Measurements from ENCODE around the gene CMKLR1.

CMKLR1 gene

DNA sequence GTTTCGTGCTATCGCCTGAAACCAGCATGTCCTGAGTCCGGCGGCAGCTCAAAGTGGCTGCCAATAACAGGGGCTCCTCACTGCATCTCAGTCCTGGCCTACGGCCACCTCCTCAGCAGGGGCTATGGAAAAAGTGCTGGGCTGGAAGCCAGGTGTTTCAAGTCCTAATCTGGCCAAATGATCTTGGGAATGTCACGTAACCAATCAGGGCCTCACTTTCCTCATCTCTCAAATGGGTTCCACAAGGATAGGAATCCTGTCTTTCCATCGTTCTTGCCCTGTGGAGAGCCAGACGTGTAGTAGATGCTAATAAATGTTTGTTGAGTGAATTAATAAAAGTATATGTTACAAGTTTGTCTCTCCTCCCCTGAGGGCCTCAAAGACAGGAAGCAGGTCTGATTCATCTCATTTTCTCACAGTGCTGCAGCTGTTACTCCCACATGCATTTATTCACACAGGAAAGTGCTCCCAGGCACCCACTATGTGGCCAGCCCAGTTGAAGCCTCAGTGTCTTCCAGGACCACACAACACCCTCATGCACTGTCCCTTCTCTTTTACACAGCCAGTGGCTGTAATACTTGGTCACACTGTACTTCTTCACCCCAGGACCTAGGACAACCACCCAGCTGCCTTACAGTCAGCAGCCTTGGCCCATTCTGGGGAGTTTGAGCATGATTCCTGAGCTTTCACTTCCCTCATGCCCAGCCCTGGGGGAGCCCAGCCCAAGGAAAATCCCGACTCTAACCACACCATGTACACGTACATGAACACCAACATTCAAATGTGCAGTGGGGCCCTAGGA is 5.0 kb downstream of the CMKLR1 start:
- no peak for DNase-seq

- DNase-seq = no peak
These were observed 6.2 kb downstream of the CMKLR1 start for GRCh38 chr12:108332791-108333382.

DNA sequence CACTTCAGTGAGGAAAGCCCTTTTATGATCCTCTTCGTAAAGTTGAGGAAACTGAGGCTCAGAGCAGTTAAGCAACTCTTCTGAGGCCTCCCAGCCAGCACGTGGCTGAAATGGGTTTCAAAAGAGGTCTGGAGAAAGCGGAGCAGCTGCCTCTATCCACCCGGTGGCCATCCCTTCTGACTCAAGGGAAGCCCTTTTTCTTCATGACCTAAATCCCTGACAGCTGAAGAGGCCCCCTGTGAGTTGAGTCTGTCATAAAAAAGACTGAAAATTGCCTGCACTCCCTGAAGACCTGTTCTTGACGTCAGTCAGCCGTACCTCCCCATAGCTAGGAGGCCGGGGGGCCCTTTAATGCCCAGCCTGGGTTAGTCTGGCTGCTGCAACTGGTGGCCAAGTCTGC is 10.7 kb downstream of the CMKLR1 start:
- DNase-seq = no peak

- DNase-seq = no peak
These were observed 11.3 kb downstream of the CMKLR1 start for GRCh38 chr12:108327621-108328344.

DNA sequence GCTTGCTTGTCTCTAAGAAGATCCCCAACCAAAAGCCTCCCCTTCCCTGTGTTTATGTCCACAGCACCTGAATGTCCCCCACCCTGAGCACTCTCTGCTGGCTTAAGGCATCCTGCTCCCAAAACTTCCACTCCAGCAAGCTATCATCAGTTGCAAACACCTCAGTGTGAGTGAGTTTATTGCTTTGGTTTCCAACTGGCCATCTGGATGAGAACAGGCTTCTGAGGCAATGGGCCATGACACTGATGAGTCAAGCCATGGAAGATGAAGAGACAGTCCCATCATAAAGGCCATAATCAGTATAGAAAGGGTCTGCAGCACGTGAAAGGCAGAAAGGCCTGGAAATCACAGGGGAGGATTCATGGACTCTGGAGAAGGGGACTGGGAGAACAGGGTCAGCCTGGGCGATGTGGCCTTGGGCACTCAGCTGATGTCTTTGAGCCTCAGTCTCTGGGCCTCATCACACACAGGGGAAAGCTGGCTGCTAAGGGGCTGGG is 12.8 kb downstream of the CMKLR1 start:
- no peak for DNase-seq

DNA sequence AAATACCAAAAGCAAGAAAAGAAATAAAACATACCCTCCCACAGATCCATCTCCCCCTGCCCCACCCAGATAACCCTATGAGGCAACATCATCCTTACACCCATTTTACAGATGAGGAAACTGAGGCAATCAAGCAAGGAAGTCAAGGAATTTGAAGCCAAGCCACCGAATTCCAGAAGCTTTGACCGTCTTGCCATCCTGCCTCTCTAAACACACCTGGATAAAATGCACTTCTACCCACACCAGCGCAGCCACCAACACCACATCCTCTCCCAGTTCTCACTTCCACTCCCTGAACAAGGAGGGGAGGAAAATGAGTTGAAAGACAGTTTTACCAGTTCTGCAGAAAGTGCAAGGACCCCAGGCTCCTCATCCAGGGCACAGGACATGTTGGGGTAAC is 13.6 kb downstream of the CMKLR1 start:
- DNase-seq = no peak

DNA sequence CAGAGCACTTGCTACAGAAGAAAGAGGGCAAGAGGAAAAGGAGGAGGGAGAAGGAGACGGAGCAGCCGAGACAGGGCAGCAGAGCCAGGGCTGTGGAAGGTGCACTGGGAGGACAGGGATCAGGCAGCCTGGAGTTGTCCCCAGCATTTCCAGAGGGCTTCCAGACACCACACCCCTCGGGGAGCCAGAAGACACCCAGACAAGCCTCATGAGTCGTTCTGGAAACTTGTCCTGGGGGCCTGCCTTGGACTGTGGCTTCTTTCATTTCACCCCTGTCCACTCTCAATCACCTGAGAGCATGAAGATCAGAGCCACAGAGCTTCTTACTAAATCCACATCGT is 14.1 kb downstream of the CMKLR1 start:
- no peak for DNase-seq

DNA sequence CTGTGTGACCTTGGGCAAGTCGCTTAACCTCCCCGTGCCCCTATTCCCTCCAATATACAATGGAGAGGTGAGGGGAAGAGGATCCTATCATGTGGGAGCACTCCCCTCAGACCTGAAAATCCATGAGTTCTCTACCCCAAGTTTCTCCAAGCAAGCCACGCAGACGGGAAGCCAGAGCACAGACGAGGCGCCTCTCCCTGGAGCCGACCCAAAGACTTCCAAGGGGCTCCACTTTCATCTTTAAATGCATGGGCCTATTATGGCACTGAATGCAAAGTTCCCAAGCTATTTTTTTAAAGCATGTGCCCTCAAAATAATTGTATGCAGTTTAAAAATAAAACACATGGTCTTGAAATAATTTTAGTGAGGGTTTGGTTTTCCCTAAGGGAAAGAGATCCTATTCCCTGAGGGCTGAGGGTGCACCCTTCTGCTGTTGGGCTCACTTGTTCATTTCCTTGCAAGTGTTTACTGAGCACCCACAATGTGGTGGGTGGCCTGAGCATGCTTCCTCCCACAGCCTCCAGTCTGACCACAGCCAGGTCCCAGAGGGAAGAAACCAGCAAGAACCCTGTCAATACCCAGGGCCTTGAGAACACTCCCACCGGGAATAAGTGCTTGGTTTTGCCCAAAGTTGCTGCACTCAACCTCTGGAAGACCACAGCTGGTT is 14.6 kb downstream of the CMKLR1 start:
- no peak for DNase-seq

- no peak for DNase-seq
These were observed 15.5 kb downstream of the CMKLR1 start for GRCh38 chr12:108323581-108323980.

DNA sequence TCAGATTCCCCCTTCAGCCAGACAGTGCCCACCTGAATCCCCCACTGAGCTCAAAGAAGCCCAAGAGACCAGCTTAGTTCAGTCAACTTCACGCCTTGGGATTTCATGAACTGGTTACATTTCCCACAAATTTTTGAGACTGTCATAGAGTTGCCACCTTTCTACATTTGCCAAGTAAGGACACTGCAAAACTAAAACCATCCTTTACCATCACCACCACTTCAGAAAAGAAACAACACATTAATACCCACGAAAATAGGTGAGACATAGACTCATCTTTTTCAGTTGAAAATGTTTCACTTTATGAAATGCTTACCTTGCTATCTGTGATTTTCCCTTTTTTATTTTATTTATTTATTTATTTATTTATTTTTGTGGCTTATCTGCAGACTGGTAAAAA is 16.1 kb downstream of the CMKLR1 start:
- DNase-seq = no peak

GRCh38 chr12:108321688-108322087 is 17.4 kb downstream of the CMKLR1 start:
- no peak for DNase-seq

DNA sequence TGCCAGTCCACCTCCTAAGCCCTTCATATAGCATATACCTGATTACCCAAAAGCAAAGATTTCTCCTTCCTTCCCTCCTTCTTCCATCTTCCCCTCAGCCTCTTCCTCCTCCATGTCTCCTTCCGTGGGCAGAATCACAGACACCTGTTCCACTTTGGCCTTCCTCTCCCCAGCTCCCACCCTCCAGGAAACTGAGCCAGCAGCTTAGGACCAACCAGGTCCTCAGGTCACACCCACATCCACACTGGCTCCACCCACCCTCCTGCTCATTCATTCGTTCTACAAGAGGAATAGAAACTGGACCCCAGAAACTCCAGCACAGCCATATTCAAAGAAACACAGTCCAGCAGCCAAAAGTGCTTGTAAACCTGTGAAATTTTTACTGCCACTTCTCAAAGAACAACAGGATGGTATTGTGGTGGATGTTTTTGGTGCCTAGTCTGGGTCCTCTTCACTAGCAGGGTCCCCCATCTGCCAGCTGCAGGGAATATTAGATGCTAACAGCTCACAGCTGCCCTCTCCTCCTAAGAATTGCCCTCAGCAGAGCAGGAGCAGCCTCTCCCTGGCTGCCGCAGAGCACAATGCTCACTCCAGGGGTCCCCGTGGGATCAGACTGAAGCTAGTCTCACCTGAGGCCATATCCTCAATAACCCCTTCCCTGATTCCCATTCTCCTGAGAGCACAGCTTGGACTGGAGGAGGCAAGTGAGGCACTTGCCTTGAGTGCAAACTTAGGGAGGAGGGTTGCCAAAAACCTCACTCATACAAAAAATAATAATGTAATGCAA is 18.4 kb downstream of the CMKLR1 start:
- DNase-seq = no peak

DNA sequence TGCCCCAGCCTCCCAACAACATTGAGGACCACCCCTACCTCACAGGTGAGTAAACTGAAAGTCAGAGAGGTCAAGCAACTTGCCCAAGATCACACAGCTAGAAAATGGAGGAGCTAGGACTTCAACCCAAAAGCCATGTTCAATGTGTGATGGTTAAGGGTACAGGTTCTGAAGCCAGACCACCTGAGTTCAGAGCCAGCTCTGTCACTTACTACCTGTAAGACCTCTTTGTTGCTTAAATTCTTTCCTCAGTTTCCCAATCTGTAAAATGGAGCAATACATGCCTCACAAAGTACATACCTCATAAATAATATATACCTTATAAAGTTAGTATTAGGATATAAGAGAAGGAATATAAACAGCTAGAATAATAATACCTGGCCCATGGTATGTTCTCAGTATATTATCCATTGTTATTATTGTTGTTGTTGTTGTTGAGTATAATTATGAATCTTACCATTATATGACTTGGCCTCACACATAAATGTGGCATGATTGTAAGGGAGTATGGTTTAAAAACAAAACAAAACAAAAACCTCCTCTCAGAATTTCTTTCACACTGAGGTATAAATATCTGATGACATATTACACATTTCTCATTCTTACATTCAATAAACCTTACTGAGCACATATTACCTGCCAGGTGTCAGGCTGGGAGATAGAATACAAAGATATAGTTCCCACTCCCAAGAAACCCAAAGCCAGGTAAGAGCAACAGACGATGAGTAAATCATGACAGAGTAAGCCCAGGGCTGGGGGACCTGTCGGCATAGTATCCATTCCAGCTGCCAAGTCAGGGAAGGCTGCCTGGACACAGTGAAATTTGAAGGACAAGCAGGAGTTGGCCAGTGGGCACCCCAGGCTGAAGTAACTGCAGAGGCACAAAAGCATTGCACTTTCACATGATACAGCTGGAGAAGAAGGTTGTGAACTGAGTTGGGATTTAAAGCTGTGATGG is 19.6 kb downstream of the CMKLR1 start:
- no peak for DNase-seq

DNA sequence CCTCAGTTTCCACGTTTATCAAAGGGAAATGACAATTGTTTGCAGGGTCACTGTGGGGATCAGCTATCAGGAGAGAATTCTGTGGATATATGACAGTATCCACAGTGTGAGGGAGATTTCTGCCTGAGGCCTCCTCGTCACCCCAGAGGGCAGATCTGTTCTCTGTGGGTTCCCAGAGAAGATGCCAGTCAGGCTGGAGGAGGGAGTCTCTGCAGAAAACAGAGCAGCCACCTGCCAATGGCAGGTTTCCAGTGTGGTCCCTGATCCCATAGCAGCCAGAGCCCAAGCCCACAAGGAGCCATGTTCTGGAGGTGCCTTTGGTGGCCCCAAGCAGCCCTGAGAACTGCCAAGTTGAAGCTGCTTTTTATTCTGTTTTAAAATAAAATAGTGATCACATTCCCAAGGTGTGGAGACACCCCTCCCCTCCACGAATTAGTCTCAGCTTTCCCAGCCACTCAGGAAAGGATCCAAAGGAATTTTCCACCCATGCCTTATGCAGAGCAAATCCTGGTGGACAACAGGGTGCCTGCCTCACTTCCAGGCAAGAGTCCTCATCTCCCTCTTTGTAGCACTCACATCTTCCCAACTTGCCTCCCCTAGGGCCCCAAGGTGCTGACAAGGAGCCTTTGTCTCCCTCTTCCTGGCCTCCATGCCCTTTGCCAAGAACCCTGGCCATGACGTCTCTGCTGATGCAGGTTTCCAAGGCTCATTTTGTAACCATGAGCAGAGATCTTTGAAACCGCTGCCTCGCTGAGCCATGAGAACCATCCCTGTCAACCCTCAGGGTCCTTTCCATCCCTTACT is 20.4 kb downstream of the CMKLR1 start:
- no peak for DNase-seq

- DNase-seq = no peak
These were observed 21.5 kb downstream of the CMKLR1 start for GRCh38 chr12:108317308-108318234.

DNA sequence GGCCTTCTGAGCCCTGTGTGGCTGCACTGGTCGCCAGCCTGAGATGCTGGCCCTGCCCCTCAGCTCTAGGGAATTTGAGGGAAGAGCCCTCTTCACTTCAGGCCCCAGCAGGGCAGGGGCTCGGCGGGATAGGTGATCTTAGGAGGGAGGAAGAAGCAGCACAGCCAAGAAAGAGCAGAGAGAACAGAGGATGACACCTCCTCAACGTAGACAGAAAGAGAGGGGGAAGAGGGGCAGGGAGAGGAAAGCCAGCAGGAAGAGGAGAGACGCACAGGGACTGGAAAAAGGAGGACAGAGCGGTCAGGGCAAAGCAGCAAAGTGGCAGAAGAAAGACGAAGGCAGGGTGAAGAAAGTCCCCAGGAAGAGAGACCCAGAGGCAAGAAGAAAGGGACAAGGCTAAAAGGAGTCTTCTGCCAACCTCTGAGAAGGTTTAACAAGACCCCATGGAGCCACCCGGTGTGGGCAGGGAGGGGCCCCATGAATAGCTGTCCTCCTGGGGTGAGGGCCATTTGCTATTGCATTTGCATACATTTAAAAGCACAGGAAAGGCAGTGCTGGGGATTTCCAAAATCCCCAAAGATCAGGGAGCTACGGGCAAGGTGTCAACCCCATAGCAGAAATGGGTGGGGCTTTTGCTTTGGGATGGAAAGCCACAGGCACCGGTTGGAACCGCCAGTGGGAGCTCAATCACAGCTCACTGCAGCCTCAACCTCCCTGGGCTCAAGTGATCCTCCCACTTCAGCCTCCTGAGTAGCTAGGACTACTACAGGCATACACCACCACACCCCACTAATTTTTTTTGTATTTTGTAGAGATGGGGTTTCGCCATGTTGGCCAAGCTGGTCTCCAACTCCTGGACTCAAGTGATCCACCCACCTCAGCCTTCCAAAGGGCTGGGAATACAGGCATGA is 22.7 kb downstream of the CMKLR1 start:
- DNase-seq = no peak

GRCh38 chr12:108315486-108316105 is 23.5 kb downstream of the CMKLR1 start:
- no peak for DNase-seq
